ENCODE data around the gene SFTPA2. TPM values are rescaled to one million over a fixed set of nuclear protein-coding genes. Genes with fewer than 3 reads are reported as not detected.
"Not testable (repeated sequence)": the region's sequence is repeated elsewhere in the genome, so short reads cannot be mapped to it uniquely, and the experiment has no call there.

SFTPA2 gene
- total RNA-seq, 1 donor from 2014 or later: not detected

DNA sequence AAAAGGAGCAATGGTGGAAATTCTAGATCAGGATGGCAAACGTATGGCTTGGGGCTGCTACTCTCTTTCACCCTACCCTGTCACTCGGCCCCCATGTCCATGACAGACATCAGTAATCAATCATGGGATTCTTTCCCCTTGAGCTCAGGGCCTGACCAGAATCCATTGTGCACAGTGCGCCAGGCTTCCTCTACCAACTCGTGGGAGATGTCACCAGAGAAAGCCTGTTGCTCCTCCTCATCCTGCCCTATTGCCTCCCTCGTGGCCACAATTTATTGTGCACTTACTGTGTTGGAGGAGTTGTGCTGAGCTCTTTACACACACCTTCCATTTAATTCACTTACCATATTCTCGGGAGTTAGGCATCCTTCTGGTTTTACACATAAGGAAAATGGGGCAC, 21.9 kb downstream of the SFTPA2 start:
- not testable (repeated sequence) for H3K9me3 ChIP-seq (ENCODE audit: low read depth); H3K79me2 ChIP-seq (ENCODE audit: low read depth); H3K4me3 ChIP-seq; H3K4me1 ChIP-seq; H3K36me3 Mint-ChIP-seq; H3K9ac ChIP-seq; H3K27me3 Mint-ChIP-seq (ENCODE audit: insufficient read depth, low read depth); H3K4me3 Mint-ChIP-seq; H2AFZ ChIP-seq (replicated peaks); H3K4me1 Mint-ChIP-seq; H3K36me3 ChIP-seq; H3K4me2 ChIP-seq; H3K27me3 ChIP-seq; H3F3A ChIP-seq (ENCODE audit: low read depth); H3K27ac ChIP-seq; H3K9me3 Mint-ChIP-seq; H4K20me1 ChIP-seq (ENCODE audit: low read depth); DNase-seq (ENCODE audit: low spot score); H3K27ac Mint-ChIP-seq

DNA sequence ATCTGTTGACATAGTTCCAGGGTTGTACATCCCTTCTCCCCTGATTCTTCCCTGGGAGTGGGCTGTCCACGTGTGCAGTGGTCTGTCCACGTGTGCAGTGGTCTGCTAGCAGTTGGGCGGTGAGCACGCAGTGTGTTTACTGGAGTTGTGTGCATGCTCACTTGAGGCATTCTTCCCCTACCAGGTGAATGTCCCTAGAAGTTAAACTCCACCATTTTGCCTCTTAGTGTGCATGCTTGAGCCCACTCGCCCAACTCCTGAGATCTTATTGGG, 26.4 kb downstream of the SFTPA2 start:
- not testable (repeated sequence) for H3K4me3 Mint-ChIP-seq; H3K9ac ChIP-seq; H3K9me3 ChIP-seq (ENCODE audit: low read depth); H3K4me1 Mint-ChIP-seq; H3K27ac ChIP-seq; H3F3A ChIP-seq (ENCODE audit: low read depth); H3K27ac Mint-ChIP-seq; H3K27me3 Mint-ChIP-seq (ENCODE audit: insufficient read depth, low read depth); H3K4me2 ChIP-seq; H3K36me3 Mint-ChIP-seq; H4K20me1 ChIP-seq (ENCODE audit: low read depth); H3K27me3 ChIP-seq; H3K79me2 ChIP-seq (ENCODE audit: low read depth); H3K4me1 ChIP-seq; H3K4me3 ChIP-seq; DNase-seq (ENCODE audit: low spot score); H3K9me3 Mint-ChIP-seq; H2AFZ ChIP-seq (replicated peaks); H3K36me3 ChIP-seq

DNA sequence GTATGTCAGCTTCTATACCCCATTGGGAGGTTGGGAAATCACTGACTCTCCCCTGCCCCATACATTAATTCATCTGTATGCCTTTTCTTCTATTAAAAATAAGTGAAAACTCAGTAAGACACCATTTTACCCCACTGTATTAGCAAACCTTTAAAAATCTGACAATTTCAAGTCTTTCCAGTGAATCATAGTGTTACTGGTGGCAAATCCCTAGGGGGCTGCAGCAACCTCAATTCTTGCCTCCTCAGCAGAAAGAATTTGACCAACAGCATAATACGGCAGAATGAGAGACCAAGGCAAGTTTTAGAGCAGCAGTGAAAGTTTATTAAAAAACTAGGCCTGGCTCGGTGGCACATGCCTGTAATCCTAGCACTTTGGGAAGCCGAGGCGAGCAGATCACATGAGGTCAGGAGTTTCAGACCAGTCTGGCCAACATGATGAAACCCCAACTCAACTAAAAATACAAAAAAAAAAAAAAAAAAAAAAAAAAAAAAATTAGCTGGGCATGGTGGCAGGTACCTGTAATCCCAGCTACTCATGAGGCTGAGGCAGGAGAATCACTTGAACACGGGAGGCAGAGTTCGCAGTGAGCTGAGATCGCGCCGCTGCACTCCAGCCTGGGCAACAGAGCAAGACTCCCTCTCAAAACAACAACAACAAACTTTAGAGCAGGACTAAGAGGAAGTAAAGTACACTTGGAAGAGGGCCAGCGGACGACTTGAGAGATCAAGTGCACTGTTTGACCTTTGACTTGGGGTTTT, 26.9 kb downstream of the SFTPA2 start:
- H3K27me3 Mint-ChIP-seq (ENCODE audit: insufficient read depth, low read depth); H3K4me2 ChIP-seq; H2AFZ ChIP-seq (replicated peaks); H3K36me3 Mint-ChIP-seq; H3K27me3 ChIP-seq; H4K20me1 ChIP-seq (ENCODE audit: low read depth); H3K27ac ChIP-seq; H3K9me3 ChIP-seq (ENCODE audit: low read depth); DNase-seq (ENCODE audit: low spot score); H3K27ac Mint-ChIP-seq; H3K4me3 Mint-ChIP-seq; H3K36me3 ChIP-seq; H3F3A ChIP-seq (ENCODE audit: low read depth); H3K4me3 ChIP-seq; H3K9ac ChIP-seq; H3K79me2 ChIP-seq (ENCODE audit: low read depth); H3K4me1 Mint-ChIP-seq; H3K9me3 Mint-ChIP-seq; H3K4me1 ChIP-seq: not testable (repeated sequence)

DNA sequence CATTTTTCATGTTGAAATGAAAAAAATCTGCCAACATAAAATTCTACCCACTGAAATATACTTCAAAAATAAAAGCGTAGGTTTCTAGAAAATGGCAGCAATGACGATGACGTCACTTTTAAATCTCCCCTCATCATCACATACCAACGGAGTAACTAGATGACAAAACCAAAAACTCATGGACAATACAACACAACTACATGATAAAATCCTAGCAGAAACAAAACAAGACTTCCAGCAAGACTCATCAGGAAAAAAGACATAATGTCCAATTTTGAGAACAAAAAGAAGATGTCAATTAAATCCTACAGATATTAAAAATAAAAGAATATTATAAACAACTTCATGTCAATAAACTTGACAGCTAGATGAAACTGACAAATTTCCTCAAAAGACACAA, 31.9 kb downstream of the SFTPA2 start:
- not testable (repeated sequence) for DNase-seq (ENCODE audit: low spot score); H3K4me1 Mint-ChIP-seq; H3K4me3 Mint-ChIP-seq; H4K20me1 ChIP-seq (ENCODE audit: low read depth); H3K9me3 ChIP-seq (ENCODE audit: low read depth); H3K79me2 ChIP-seq (ENCODE audit: low read depth); H3F3A ChIP-seq (ENCODE audit: low read depth); H3K4me1 ChIP-seq; H3K4me2 ChIP-seq; H3K27me3 ChIP-seq; H3K27me3 Mint-ChIP-seq (ENCODE audit: insufficient read depth, low read depth); H2AFZ ChIP-seq (replicated peaks); H3K36me3 ChIP-seq; H3K9me3 Mint-ChIP-seq; H3K27ac ChIP-seq; H3K9ac ChIP-seq; H3K27ac Mint-ChIP-seq; H3K36me3 Mint-ChIP-seq; H3K4me3 ChIP-seq

DNA sequence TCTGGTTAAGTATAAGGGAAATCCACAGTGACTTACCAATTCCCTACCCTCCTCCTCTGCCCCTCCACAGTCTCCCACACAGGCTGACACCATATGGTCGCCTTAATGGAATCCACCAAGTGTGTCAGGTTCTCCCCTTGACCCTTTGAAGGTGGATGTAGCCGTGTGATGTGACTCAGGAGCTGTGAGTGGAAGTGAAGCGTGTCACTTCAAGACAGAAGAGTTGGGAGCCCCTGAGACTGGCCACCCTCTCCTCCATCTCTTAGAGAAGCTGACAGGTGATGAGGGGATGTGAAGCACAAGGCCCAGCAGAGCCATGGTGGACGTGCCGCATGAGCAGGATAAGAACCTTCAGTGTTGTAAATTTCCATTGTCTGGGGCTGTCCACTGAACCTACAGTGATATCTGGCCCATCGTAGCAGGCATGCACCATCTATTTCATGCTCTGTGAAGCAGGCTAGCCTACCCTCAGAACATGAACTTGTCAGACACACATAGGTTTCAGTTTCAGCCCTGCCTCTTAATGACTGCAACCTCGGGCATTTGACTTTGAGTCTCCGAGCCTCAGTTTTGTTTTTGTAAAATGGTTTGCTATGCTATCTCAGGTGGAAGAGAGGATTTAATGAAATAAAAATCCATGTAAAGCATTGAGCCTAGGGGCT, 35.0 kb downstream of the SFTPA2 start:
- H3K4me3 ChIP-seq; H3K79me2 ChIP-seq (ENCODE audit: low read depth); H3K9me3 ChIP-seq (ENCODE audit: low read depth); H3K36me3 ChIP-seq; H2AFZ ChIP-seq (replicated peaks); H3K4me3 Mint-ChIP-seq; H3K27me3 Mint-ChIP-seq (ENCODE audit: insufficient read depth, low read depth); H3K9ac ChIP-seq; H3K4me1 ChIP-seq; H3K27me3 ChIP-seq; H3F3A ChIP-seq (ENCODE audit: low read depth); H3K4me1 Mint-ChIP-seq; H3K36me3 Mint-ChIP-seq; DNase-seq (ENCODE audit: low spot score); H3K9me3 Mint-ChIP-seq; H4K20me1 ChIP-seq (ENCODE audit: low read depth); H3K27ac Mint-ChIP-seq; H3K27ac ChIP-seq; H3K4me2 ChIP-seq: not testable (repeated sequence)

DNA sequence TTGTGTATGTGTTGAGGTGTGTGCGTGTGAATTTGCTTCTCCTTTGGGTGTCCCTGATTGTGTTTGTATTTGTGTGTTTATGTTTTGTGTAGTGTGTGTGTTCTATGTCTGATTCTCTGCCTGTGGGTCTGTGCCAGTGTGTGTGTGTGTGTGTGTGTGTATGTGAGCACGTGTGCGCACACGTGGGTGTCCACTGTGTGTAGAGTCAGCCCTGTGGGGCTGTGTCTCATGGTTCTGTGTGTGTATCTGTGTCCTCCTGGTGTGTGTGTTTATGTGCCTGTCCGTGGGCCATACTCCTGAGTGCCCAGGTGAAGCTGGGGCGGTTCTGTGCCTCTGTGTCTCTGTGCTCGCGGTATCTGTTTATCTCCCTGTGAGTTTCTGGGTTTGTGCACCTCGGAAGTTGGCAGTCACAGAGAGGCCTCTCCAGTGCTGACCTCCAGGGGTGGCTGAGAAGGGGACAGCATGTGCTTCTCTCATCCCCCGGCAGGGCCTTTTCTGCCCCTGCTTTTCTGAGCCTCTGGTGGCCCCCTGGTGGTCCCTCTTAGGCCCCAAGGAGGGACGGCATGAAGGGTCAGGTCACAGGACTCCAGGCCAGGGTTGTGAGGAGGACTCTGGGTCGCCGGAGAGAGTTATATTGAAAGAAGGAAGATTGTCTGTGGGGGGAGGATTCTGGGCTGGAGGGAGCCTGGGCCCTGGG, 36.9 kb downstream of the SFTPA2 start:
- H3K36me3 Mint-ChIP-seq; H3K27ac ChIP-seq; H4K20me1 ChIP-seq (ENCODE audit: low read depth); H3K4me3 Mint-ChIP-seq; H3K4me1 ChIP-seq; H3K9me3 ChIP-seq (ENCODE audit: low read depth); H3K27me3 Mint-ChIP-seq (ENCODE audit: insufficient read depth, low read depth); H3F3A ChIP-seq (ENCODE audit: low read depth); H3K4me2 ChIP-seq; H3K36me3 ChIP-seq; H3K79me2 ChIP-seq (ENCODE audit: low read depth); DNase-seq (ENCODE audit: low spot score); H3K9me3 Mint-ChIP-seq; H3K4me3 ChIP-seq; H3K4me1 Mint-ChIP-seq; H2AFZ ChIP-seq (replicated peaks); H3K27ac Mint-ChIP-seq; H3K27me3 ChIP-seq; H3K9ac ChIP-seq: not testable (repeated sequence)

DNA sequence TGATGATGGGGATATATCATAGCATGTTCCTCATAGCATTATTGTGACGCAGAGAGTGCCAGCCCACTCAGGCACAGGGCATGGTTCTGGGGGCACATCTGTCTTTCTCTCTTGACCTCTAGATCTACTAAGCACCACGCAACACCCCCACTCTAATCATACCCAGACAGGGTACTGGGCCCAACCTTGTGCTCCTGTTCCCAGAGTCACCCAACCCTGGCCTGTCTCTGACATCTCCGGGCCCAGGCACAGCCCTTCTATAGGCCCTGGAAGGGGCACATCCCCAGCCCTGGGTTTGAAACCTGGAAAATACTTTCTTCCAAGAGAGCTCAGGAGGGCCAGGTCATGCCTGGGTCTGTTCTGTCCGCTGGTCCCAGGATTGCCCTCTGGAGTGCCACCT, 37.7 kb downstream of the SFTPA2 start:
- H3K9me3 Mint-ChIP-seq; H3K4me1 Mint-ChIP-seq; DNase-seq (ENCODE audit: low spot score); H3K27ac ChIP-seq; H3K4me2 ChIP-seq; H3K4me1 ChIP-seq; H2AFZ ChIP-seq (replicated peaks); H3K27me3 Mint-ChIP-seq (ENCODE audit: insufficient read depth, low read depth); H3K9me3 ChIP-seq (ENCODE audit: low read depth); H3K9ac ChIP-seq; H3K36me3 ChIP-seq; H4K20me1 ChIP-seq (ENCODE audit: low read depth); H3K4me3 ChIP-seq; H3K27ac Mint-ChIP-seq; H3K79me2 ChIP-seq (ENCODE audit: low read depth); H3K36me3 Mint-ChIP-seq; H3K27me3 ChIP-seq; H3K4me3 Mint-ChIP-seq; H3F3A ChIP-seq (ENCODE audit: low read depth): not testable (repeated sequence)

DNA sequence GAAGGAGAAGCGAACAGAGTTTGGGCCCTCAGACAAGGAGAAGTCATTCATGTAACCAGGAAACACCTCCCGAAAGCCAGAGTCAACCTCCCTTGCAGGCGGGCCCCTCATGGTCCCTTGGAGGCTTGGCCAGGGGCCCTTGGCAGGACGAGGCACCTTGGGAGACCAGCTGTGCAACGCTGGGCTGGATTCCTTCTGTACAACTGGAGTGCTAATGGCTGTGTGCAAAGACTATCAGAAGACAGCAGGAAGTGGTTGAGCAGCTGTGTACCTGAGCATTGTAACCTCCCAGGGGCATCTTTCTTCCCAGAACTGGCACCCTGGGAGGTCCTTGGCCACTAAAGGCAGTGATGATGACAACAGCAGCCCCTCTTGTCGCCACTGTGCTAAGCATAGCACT, 38.5 kb downstream of the SFTPA2 start:
- not testable (repeated sequence) for H3K27ac ChIP-seq; H3K4me1 ChIP-seq; H3F3A ChIP-seq (ENCODE audit: low read depth); H3K9ac ChIP-seq; H3K9me3 ChIP-seq (ENCODE audit: low read depth); H3K36me3 Mint-ChIP-seq; H2AFZ ChIP-seq (replicated peaks); H3K79me2 ChIP-seq (ENCODE audit: low read depth); H3K27me3 Mint-ChIP-seq (ENCODE audit: insufficient read depth, low read depth); H3K9me3 Mint-ChIP-seq; H3K27ac Mint-ChIP-seq; DNase-seq (ENCODE audit: low spot score); H3K27me3 ChIP-seq; H4K20me1 ChIP-seq (ENCODE audit: low read depth); H3K4me1 Mint-ChIP-seq; H3K36me3 ChIP-seq; H3K4me2 ChIP-seq; H3K4me3 Mint-ChIP-seq; H3K4me3 ChIP-seq

All from neural progenitor cell (in vitro differentiated cells).